ENCODE measurements around the gene SLC25A21.
"Not testable (repeated sequence)": the region's sequence is repeated elsewhere in the genome, so short reads cannot be mapped to it uniquely, and the experiment has no call there.

The SLC25A21 gene

DNA sequence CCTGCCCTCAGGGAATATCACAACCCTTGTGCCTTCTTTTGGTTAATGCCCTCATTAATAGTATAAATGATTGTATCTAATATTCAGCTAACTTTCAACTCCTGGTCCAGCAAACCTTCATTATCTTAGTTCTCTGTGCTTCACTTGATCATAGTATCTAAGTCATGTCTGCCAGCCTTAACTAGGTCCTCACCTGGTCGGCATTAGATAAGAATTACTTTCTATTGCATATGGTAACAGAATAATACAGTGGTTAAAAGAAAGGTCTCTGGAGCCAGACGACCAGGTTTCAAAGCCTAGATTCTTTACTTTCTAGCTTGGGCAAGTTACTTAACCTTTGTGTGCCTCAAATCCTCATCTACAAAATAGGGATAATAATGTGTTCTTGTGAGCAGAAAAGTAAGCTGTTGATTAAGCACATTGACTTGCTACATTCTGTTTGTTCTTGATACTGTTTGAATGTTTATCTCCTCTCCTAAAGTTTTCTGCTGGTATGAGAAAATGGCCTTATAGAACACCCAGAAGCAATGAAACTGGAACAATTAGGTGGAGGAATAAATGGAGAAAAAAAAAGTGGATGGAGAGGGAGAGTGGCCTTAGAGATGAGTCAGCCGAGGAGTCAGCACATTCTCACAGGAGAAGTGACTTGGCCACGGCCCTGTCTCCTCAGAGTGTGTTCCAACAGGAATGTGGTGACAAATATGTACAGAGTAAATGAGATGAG is 176.1 kb downstream of the SLC25A21 start:
- no peak overlapping the region for H3K27ac ChIP-seq (ENCODE audit: insufficient read depth in 1 of 2, low read depth in 1 of 2, low read length in 2 of 2, poor library complexity in 1 of 2, severe bottlenecking in 2 of 2)
- ChIA-PET CTCF (no interaction called here), POLR2A (no interaction called here)

DNA sequence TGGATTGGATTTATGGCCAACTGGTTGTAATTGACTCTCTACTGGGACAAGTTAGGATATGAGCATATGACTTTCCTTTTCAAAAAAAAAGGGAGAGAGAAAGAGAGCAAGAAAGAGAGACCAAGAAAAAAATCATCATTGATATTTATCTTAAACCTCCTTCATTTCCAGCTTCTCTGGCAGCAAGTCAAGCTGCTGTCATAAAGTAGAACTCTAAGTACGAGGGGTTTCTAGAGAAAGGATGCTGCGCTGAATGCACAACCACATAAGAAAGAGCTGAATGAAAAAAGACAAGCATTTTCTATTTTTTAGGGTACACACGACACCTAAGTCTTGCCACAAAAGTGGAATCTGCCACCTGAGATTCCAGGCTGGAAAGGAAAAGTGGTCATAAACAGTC is 182.6 kb downstream of the SLC25A21 start:
- H3K27me3 ChIP-seq (replicated peaks in 2 of 5; ENCODE audit: control insufficient read depth in 4 of 5, insufficient read depth in 5 of 5, low read length in 4 of 5) = no peaks in the 10 kb centered on the region
- POLR2A ChIA-PET = no interaction called here
- 90% methylated on average over 3 of the region's 3 CpGs for WGBS (ENCODE audit: insufficient coverage)
- no peaks in the 10 kb centered on the region for H3K9me3 ChIP-seq (ENCODE audit: control extremely low read depth in 1 of 5, control insufficient read depth in 4 of 5, insufficient read depth in 2 of 5, low read depth in 1 of 5, low read length in 4 of 5)
- no peak for DNase-seq
- no peaks in the 10 kb centered on the region for H3K4me1 ChIP-seq (ENCODE audit: control extremely low read depth in 1 of 4, control insufficient read depth in 4 of 4, insufficient read depth in 4 of 4, low read length in 3 of 4)
- no peak overlapping the region for H3K27ac ChIP-seq (ENCODE audit: insufficient read depth in 1 of 2, low read depth in 1 of 2, low read length in 2 of 2, poor library complexity in 1 of 2, severe bottlenecking in 2 of 2)
- no peaks in the 10 kb centered on the region for H3K36me3 ChIP-seq (ENCODE audit: control insufficient read depth in 4 of 4, insufficient read depth in 4 of 4, low read length in 3 of 4)
- CTCF ChIA-PET = no interaction called here
- no peak overlapping the region for H3K4me3 ChIP-seq (ENCODE audit: control insufficient read depth in 1 of 7, extremely low read depth in 1 of 7, insufficient read depth in 4 of 7, low read depth in 2 of 7, low read length in 6 of 7)

More for the DNA sequence above, 176.1 kb downstream of the SLC25A21 start:
- Histone ChIP-seq H3K4me1 (ENCODE audit: control extremely low read depth in 1 of 4, control insufficient read depth in 4 of 4, insufficient read depth in 4 of 4, low read length in 3 of 4) (no peaks in the 10 kb centered on the region), H3K36me3 (ENCODE audit: control insufficient read depth in 4 of 4, insufficient read depth in 4 of 4, low read length in 3 of 4) (no peaks in the 10 kb centered on the region), H3K4me3 (ENCODE audit: control insufficient read depth in 1 of 7, extremely low read depth in 1 of 7, insufficient read depth in 4 of 7, low read depth in 2 of 7, low read length in 6 of 7) (no peak overlapping the region), H3K9me3 (ENCODE audit: control extremely low read depth in 1 of 5, control insufficient read depth in 4 of 5, insufficient read depth in 2 of 5, low read depth in 1 of 5, low read length in 4 of 5) (no peaks in the 10 kb centered on the region), H3K27me3 (replicated peaks in 2 of 5; ENCODE audit: control insufficient read depth in 4 of 5, insufficient read depth in 5 of 5, low read length in 4 of 5) (no peaks in the 10 kb centered on the region)
- WGBS (ENCODE audit: insufficient coverage) = 92% methylated on average over 2 of the region's 4 CpGs
- DNase-seq = no peak

DNA sequence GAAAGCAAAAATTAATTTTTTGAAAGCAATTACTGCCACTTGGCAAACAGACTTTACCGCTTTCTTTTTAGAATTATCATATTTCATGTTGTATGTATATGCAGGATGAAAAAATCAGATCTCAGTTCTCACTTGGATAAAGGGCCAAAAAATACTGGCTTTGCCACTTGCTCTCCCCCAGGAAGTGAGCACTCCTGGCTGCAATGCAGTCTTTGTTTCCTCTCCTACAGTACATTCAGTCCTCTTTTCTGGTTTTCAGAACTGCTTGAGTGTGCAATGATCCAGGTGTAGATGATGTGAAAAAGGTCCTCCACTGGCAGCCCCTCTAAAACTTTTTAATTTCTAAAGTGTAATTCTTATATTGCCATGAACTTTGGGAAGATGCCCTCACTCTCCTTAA is 183.4 kb downstream of the SLC25A21 start:
- no peaks in the 10 kb centered on the region for H3K4me1 ChIP-seq (ENCODE audit: control extremely low read depth in 1 of 4, control insufficient read depth in 4 of 4, insufficient read depth in 4 of 4, low read length in 3 of 4)
- no peak for DNase-seq
- no peaks in the 10 kb centered on the region for H3K36me3 ChIP-seq (ENCODE audit: control insufficient read depth in 4 of 4, insufficient read depth in 4 of 4, low read length in 3 of 4)
- CTCF ChIA-PET = no interaction called here
- no peaks in the 10 kb centered on the region for H3K9me3 ChIP-seq (ENCODE audit: control extremely low read depth in 1 of 5, control insufficient read depth in 4 of 5, insufficient read depth in 2 of 5, low read depth in 1 of 5, low read length in 4 of 5)
- POLR2A ChIA-PET = no interaction called here
- no CpG with 5 or more reads among the region's 1 CpG for WGBS (ENCODE audit: insufficient coverage)
- H3K4me3 ChIP-seq (ENCODE audit: control insufficient read depth in 1 of 7, extremely low read depth in 1 of 7, insufficient read depth in 4 of 7, low read depth in 2 of 7, low read length in 6 of 7) = no peak overlapping the region
- no peaks in the 10 kb centered on the region for H3K27me3 ChIP-seq (replicated peaks in 2 of 5; ENCODE audit: control insufficient read depth in 4 of 5, insufficient read depth in 5 of 5, low read length in 4 of 5)
- no peak overlapping the region for H3K27ac ChIP-seq (ENCODE audit: insufficient read depth in 1 of 2, low read depth in 1 of 2, low read length in 2 of 2, poor library complexity in 1 of 2, severe bottlenecking in 2 of 2)

DNA sequence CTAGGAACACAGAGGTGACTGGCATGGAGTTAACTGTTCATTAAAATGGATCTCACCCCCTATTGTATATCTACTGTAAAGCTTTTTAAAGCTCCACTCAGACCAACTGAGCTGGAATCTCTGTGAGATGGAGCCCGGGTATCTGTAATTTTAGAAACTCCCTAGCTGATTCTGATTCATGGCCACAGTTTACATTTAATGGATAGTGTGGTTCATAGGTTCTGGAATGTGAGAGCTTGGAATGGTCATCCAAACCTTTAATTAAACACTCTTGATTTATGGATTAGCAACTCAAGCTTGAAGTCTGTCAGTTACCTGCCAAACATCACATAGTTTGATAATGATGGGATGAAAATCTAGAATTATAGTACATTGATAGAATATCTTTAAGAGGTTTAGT is 183.8 kb downstream of the SLC25A21 start:
- H3K27me3 ChIP-seq (replicated peaks in 2 of 5; ENCODE audit: control insufficient read depth in 4 of 5, insufficient read depth in 5 of 5, low read length in 4 of 5) = no peaks in the 10 kb centered on the region
- H3K4me3 ChIP-seq (ENCODE audit: control insufficient read depth in 1 of 7, extremely low read depth in 1 of 7, insufficient read depth in 4 of 7, low read depth in 2 of 7, low read length in 6 of 7) = no peak overlapping the region
- no peaks in the 10 kb centered on the region for H3K4me1 ChIP-seq (ENCODE audit: control extremely low read depth in 1 of 4, control insufficient read depth in 4 of 4, insufficient read depth in 4 of 4, low read length in 3 of 4)
- no CpG with 5 or more reads among the region's 1 CpG for WGBS (ENCODE audit: insufficient coverage)
- ChIA-PET CTCF (no interaction called here), POLR2A (no interaction called here)
- no peak for DNase-seq
- H3K27ac ChIP-seq (ENCODE audit: insufficient read depth in 1 of 2, low read depth in 1 of 2, low read length in 2 of 2, poor library complexity in 1 of 2, severe bottlenecking in 2 of 2) = no peak overlapping the region
- H3K9me3 ChIP-seq (ENCODE audit: control extremely low read depth in 1 of 5, control insufficient read depth in 4 of 5, insufficient read depth in 2 of 5, low read depth in 1 of 5, low read length in 4 of 5) = no peaks in the 10 kb centered on the region
- H3K36me3 ChIP-seq (ENCODE audit: control insufficient read depth in 4 of 4, insufficient read depth in 4 of 4, low read length in 3 of 4) = no peaks in the 10 kb centered on the region

DNA sequence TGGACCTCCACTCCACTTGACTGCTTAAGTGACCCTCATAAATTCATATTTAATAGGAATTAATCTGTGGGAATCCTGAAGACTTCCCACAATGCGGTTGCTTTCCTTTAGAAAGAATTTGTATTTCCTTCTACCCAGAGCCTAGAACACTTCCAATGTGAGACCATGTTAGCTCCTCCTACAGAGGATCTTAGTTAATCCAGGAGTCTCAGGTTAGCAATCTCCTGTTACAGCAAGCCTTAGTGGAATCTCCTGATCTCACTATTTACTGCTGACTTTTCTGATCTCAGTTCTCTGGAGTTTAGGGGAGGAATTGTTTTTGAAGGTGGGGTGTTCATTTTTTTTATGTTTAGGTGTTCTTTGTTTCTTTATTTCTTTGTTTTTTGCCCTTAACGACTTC is 186.0 kb downstream of the SLC25A21 start:
- no peak for DNase-seq
- no peaks in the 10 kb centered on the region for H3K9me3 ChIP-seq (ENCODE audit: control extremely low read depth in 1 of 5, control insufficient read depth in 4 of 5, insufficient read depth in 2 of 5, low read depth in 1 of 5, low read length in 4 of 5)
- 80% methylated on average over 1 of the region's 2 CpGs for WGBS (ENCODE audit: insufficient coverage)
- no peak overlapping the region for H3K27ac ChIP-seq (ENCODE audit: insufficient read depth in 1 of 2, low read depth in 1 of 2, low read length in 2 of 2, poor library complexity in 1 of 2, severe bottlenecking in 2 of 2)
- H3K4me3 ChIP-seq (ENCODE audit: control insufficient read depth in 1 of 7, extremely low read depth in 1 of 7, insufficient read depth in 4 of 7, low read depth in 2 of 7, low read length in 6 of 7) = no peak overlapping the region
- ChIA-PET POLR2A (no interaction called here), CTCF (no interaction called here)
- H3K27me3 ChIP-seq (replicated peaks in 2 of 5; ENCODE audit: control insufficient read depth in 4 of 5, insufficient read depth in 5 of 5, low read length in 4 of 5) = no peaks in the 10 kb centered on the region
- no peaks in the 10 kb centered on the region for H3K4me1 ChIP-seq (ENCODE audit: control extremely low read depth in 1 of 4, control insufficient read depth in 4 of 4, insufficient read depth in 4 of 4, low read length in 3 of 4)
- H3K36me3 ChIP-seq (ENCODE audit: control insufficient read depth in 4 of 4, insufficient read depth in 4 of 4, low read length in 3 of 4) = no peaks in the 10 kb centered on the region

DNA sequence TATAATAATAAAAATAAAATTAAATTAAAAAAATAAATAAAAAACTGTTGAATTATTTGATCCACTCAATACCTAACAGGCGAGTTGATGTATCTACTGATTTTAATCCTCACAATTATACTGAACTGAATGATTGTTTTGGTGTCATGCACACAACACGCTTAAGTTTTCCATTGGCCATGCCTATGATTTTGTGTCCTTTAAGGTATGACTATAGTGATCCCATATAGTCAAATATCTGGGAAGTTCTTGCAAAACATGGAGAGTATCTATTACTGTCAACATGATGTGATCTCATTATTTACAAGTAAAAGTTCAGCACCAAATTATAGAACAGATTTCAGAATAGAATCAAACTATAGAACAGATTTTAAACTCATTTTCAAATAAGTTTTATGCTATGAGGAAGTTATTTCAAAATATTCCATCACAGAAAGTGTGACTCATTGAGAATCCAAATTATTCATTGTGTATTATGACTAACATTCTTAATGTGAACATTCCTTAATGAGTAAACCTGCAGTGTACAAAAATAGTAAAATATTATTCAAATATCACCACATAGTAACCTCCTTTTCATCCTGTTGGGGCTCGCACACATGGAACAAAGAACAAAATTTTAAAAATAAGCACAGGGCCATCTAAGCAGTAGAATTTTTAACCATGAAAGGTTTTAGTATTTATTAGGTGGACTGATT is 190.4 kb downstream of the SLC25A21 start:
- DNase-seq = no peak
- POLR2A ChIA-PET = no interaction called here
- no CpG with 5 or more reads among the region's 3 CpGs for WGBS (ENCODE audit: insufficient coverage)
- Histone ChIP-seq H3K27me3 (replicated peaks in 2 of 5; ENCODE audit: control insufficient read depth in 4 of 5, insufficient read depth in 5 of 5, low read length in 4 of 5) (no peaks in the 10 kb centered on the region), H3K36me3 (ENCODE audit: control insufficient read depth in 4 of 4, insufficient read depth in 4 of 4, low read length in 3 of 4) (no peaks in the 10 kb centered on the region), H3K4me1 (ENCODE audit: control extremely low read depth in 1 of 4, control insufficient read depth in 4 of 4, insufficient read depth in 4 of 4, low read length in 3 of 4) (no peaks in the 10 kb centered on the region), H3K4me3 (ENCODE audit: control insufficient read depth in 1 of 7, extremely low read depth in 1 of 7, insufficient read depth in 4 of 7, low read depth in 2 of 7, low read length in 6 of 7) (no peak overlapping the region), H3K9me3 (ENCODE audit: control extremely low read depth in 1 of 5, control insufficient read depth in 4 of 5, insufficient read depth in 2 of 5, low read depth in 1 of 5, low read length in 4 of 5) (no peaks in the 10 kb centered on the region), H3K27ac (ENCODE audit: insufficient read depth in 1 of 2, low read depth in 1 of 2, low read length in 2 of 2, poor library complexity in 1 of 2, severe bottlenecking in 2 of 2) (no peak overlapping the region)
- CTCF ChIA-PET = no interaction called here

DNA sequence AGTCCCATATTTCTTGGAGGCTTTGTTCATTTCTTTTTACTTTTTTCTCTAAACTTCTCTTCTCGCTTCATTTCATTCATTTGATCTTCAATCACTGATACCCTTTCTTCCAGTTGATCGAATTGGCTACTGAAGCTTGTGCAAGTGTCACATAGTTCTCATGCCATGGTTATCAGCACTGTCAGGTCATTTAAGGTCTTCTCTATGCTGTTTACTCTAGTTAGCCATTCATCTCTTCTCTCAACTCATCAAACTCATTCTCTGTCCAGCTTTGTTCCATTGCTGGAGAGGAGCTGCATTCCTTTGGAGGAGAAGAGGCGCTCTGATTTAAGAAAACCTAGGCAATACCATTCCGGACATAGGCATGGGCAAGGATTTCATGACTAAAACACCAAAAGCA is 192.0 kb downstream of the SLC25A21 start:
- H3K4me1 ChIP-seq (ENCODE audit: control extremely low read depth in 1 of 4, control insufficient read depth in 4 of 4, insufficient read depth in 4 of 4, low read length in 3 of 4); CTCF ChIA-PET; H3K27ac ChIP-seq (ENCODE audit: insufficient read depth in 1 of 2, low read depth in 1 of 2, low read length in 2 of 2, poor library complexity in 1 of 2, severe bottlenecking in 2 of 2); POLR2A ChIA-PET; H3K36me3 ChIP-seq (ENCODE audit: control insufficient read depth in 4 of 4, insufficient read depth in 4 of 4, low read length in 3 of 4); DNase-seq; H3K9me3 ChIP-seq (ENCODE audit: control extremely low read depth in 1 of 5, control insufficient read depth in 4 of 5, insufficient read depth in 2 of 5, low read depth in 1 of 5, low read length in 4 of 5); H3K27me3 ChIP-seq (replicated peaks in 2 of 5; ENCODE audit: control insufficient read depth in 4 of 5, insufficient read depth in 5 of 5, low read length in 4 of 5); H3K4me3 ChIP-seq (ENCODE audit: control insufficient read depth in 1 of 7, extremely low read depth in 1 of 7, insufficient read depth in 4 of 7, low read depth in 2 of 7, low read length in 6 of 7): not testable (repeated sequence)
- 93% methylated on average over 4 of the region's 4 CpGs for WGBS (ENCODE audit: insufficient coverage)

Measured in common myeloid progenitor, CD34-positive (primary cell).